OCI-LY7 (cell line): ENCODE results near the gene IFNGR2. TPM values are rescaled to one million over a fixed set of nuclear protein-coding genes. Genes with fewer than 3 reads are reported as not detected.
"Not testable (repeated sequence)": the region's sequence is repeated elsewhere in the genome, so short reads cannot be mapped to it uniquely, and the experiment has no call there.

Source experiments
- BruUV-seq: library from RNA; stranded (reverse); fragments of 400-500 nt; replicated peaks from 2 replicates; lab custom pipeline; 2021; lab: Mats Ljungman, UMichigan
- CTCF ChIA-PET: fragments of 300-600 bp; sonication (Branson Sonifier 250); formaldehyde crosslinking; loops from one replicate; lab custom pipeline; 2022; ENCODE audit warnings: antibody characterized with exemption; ENCODE audit not compliant: unreplicated experiment; lab: Charles Lee
- POLR2A ChIA-PET: fragments of 300-600 bp; sonication (Branson Sonifier 250); formaldehyde crosslinking; loops from one replicate; lab custom pipeline; 2022; ENCODE audit warnings: antibody characterized with exemption; lab: Charles Lee
- DNase-seq: peaks from one replicate; pipeline ENCODE4 v3.0.0-alpha.2; 2015; ENCODE audit warnings: low spot score
- H2AFZ ChIP-seq: fragments of 200-600 bp; sonication (generic), shearing (Covaris generic); 2 replicates; pipeline ENCODE4 v1.6.1; 2014; ENCODE audit warnings: mild to moderate bottlenecking, antibody characterized with exemption, low read length, moderate library complexity
- H3K27ac ChIP-seq: fragments of 200-600 bp; sonication (generic); 2 replicates; pipeline ENCODE4 v1.5.1; 2014; ENCODE audit warnings: mixed run types, low read depth, mild to moderate bottlenecking, moderate library complexity, low read length, inconsistent platforms; ENCODE audit not compliant: poor library complexity, severe bottlenecking
- H3K36me3 ChIP-seq: fragments of 200-600 bp; sonication (generic); 2 replicates; pipeline ENCODE4 v1.6.1; 2014; ENCODE audit warnings: mild to moderate bottlenecking, antibody characterized with exemption, low read length, moderate library complexity, mixed read lengths; ENCODE audit not compliant: insufficient read depth
- H3K4me1 ChIP-seq: fragments of 200-600 bp; sonication (generic); 2 replicates; pipeline ENCODE4 v1.5.1; 2014; ENCODE audit warnings: mild to moderate bottlenecking, low read length; ENCODE audit not compliant: insufficient read depth, poor library complexity, severe bottlenecking
- H3K4me2 ChIP-seq: fragments of 200-600 bp; sonication (generic); 2 replicates; pipeline ENCODE4 v1.6.1; 2014; ENCODE audit warnings: mild to moderate bottlenecking, low read length
- H3K4me3 ChIP-seq: fragments of 200-600 bp; sonication (generic); 2 replicates; pipeline ENCODE4 v1.5.1; 2014; ENCODE audit warnings: mild to moderate bottlenecking, low read depth, low read length; ENCODE audit not compliant: poor library complexity, severe bottlenecking
- H3K79me2 ChIP-seq: fragments of 200-600 bp; sonication (generic); 2 replicates; pipeline ENCODE4 v1.6.1; 2016; ENCODE audit warnings: low read depth, mild to moderate bottlenecking, low read length, moderate library complexity, mixed read lengths; ENCODE audit not compliant: insufficient read depth
- H3K9me2 ChIP-seq: fragments of 200-600 bp; sonication (generic); 2 replicates; pipeline ENCODE4 v1.6.1; 2016; ENCODE audit warnings: mild to moderate bottlenecking, low read length, mixed read lengths; ENCODE audit not compliant: insufficient read depth
- H3K9me3 ChIP-seq: fragments of 200-600 bp; sonication (generic); 2 replicates; pipeline ENCODE4 v1.6.1; 2014; ENCODE audit warnings: mild to moderate bottlenecking, mixed run types, low read length, mixed read lengths
- H4K20me1 ChIP-seq: fragments of 200-600 bp; sonication (generic); 2 replicates; pipeline ENCODE4 v1.6.1; 2014; ENCODE audit warnings: mild to moderate bottlenecking, antibody characterized with exemption, low read length, moderate library complexity, mixed read lengths; ENCODE audit not compliant: insufficient read depth
- EZH2phosphoT487 ChIP-seq: fragments of 200-600 bp; sonication (generic); IDR thresholded peaks from 2 replicates; pipeline ENCODE4 v1.6.1; 2018; ENCODE audit warnings: low read depth, borderline replicate concordance, mild to moderate bottlenecking, mixed run types, antibody characterized with exemption, low read length, moderate library complexity, mixed read lengths
- intact Hi-C: fragments of 100-400 bp; cut with micrococcal nuclease; formaldehyde crosslinking; loops from one replicate; pipeline ENCODE4 v1.10.0; 2022; ENCODE audit not compliant: unreplicated experiment
- total RNA-seq, 2 experiments: library from RNA; depleted of rRNA in 1 of 2; stranded (reverse); fragments of >200 nt in 1 of 2; shearing (Covaris generic) in 1 of 2; gene quantifications; 2 replicates each; pipeline ENCODE4 v1.2.3, GENCODE V29; 2014 to 2022
- TF ChIP-seq, protein P1 (sequence below): fragments of 200-600 bp; sonication (generic); conservative IDR thresholded peaks from 2 replicates; pipeline ENCODE4 v1.5.1; 2014; ENCODE audit warnings: mild to moderate bottlenecking, antibody characterized with exemption, low read length, moderate library complexity, mixed read lengths

IFNGR2 gene
- total RNA-seq, 2 experiments from 2014 or later: 70.2 to 86.9 TPM

DNA sequence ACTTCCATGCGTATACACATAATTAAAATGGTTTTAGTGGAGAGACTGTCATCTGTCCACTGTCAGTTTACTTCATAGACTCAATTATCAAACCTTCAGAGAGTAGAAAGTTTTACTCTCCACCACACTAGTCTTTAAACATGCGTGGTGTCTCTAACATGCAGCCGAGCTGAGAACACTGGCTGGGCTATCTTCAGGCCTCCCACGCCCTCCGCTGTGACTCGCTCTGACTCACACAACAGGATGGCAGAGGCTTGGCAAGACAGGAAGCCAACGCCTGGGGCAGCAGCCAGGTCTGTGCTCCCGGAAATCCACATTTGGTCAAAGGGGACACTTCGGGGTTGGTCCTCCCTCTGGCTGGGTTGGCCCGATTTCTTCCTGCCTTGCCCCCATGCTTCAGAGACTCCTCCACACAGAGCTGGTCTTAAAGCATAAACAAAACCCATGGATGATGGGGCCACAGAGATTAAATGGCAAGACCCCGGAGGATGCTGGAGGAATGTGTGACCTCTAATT is 22.7 kb upstream of the IFNGR2 start:
- H3K9me3 ChIP-seq: no peaks in the 10 kb centered on the region
- peak overlapping the region; percentile 66 for H2AFZ ChIP-seq
- no peaks in the 10 kb centered on the region for H4K20me1 ChIP-seq
- peak overlapping the region; percentile 99 for H3K4me2 ChIP-seq
- peak; percentile 71 for DNase-seq
- H3K27ac ChIP-seq: peak overlapping the region; percentile 99
- intact Hi-C loops: no loop called here
- peak overlapping the region; percentile 3 for H3K4me3 ChIP-seq
- no peaks in the 10 kb centered on the region for H3K36me3 ChIP-seq
- ChIA-PET CTCF (interaction anchor here (0.5 to 1.1 kb wide), 2 partner anchors 24 to 80 kb away, joined by 4 to 6 read pairs; no protein-coding TSS in a partner anchor), POLR2A (interaction anchor here (0.9 to 1.5 kb wide), 6 partner anchors 16 to 99 kb away, joined by 3 to 8 read pairs (median 3); no protein-coding TSS in a partner anchor)
- BruUV-seq: no TSS peak
- no peaks in the 10 kb centered on the region for H3K9me2 ChIP-seq
- H3K4me1 ChIP-seq: peaks cover 92% of the 10 kb centered on the region
- no peaks in the 10 kb centered on the region; the same call in 1 of the 2 replicates for H3K79me2 ChIP-seq
- TF ChIP-seq, protein P1, sequence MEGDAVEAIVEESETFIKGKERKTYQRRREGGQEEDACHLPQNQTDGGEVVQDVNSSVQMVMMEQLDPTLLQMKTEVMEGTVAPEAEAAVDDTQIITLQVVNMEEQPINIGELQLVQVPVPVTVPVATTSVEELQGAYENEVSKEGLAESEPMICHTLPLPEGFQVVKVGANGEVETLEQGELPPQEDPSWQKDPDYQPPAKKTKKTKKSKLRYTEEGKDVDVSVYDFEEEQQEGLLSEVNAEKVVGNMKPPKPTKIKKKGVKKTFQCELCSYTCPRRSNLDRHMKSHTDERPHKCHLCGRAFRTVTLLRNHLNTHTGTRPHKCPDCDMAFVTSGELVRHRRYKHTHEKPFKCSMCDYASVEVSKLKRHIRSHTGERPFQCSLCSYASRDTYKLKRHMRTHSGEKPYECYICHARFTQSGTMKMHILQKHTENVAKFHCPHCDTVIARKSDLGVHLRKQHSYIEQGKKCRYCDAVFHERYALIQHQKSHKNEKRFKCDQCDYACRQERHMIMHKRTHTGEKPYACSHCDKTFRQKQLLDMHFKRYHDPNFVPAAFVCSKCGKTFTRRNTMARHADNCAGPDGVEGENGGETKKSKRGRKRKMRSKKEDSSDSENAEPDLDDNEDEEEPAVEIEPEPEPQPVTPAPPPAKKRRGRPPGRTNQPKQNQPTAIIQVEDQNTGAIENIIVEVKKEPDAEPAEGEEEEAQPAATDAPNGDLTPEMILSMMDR: no peak
- no peak for TF ChIP-seq EZH2phosphoT487

DNA sequence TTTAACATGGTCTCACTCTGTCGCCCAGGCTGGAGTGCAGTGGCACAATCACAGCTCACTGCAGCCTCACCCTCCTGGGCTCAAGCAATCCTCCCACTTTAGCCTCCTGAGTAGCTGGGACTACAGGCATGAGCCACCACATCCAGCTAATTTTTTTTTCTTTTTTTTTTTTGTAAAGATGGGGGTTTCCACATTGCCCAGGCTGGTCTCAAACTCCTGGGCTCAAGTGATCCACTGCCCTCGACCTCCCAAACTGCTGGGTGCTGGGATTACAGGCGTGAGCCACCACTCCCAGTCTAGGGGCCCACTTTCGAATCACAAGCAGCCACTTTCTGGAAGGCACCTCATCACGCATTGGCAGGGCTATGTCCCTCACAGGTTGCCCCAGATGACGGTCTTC is 21.8 kb upstream of the IFNGR2 start:
- H4K20me1 ChIP-seq, H3K9me3 ChIP-seq, H3K36me3 ChIP-seq, BruUV-seq, intact Hi-C loops, H3K79me2 ChIP-seq, DNase-seq, H2AFZ ChIP-seq, H3K9me2 ChIP-seq: not testable (repeated sequence)
- Histone ChIP-seq H3K4me1 (peaks cover 90% of the 10 kb centered on the region), H3K27ac (peak overlapping the region; percentile 99), H3K4me3 (peak overlapping the region; percentile 69), H3K4me2 (peak overlapping the region; percentile 99)
- POLR2A ChIA-PET: interaction anchor here (0.6 to 1.1 kb wide), 7 partner anchors 15 to 191 kb away, joined by 3 read pairs; no protein-coding TSS in a partner anchor
- CTCF ChIA-PET: interaction anchor here (1.1 kb wide), 1 partner anchor 23 kb away, joined by 4 read pairs; no protein-coding TSS in a partner anchor

DNA sequence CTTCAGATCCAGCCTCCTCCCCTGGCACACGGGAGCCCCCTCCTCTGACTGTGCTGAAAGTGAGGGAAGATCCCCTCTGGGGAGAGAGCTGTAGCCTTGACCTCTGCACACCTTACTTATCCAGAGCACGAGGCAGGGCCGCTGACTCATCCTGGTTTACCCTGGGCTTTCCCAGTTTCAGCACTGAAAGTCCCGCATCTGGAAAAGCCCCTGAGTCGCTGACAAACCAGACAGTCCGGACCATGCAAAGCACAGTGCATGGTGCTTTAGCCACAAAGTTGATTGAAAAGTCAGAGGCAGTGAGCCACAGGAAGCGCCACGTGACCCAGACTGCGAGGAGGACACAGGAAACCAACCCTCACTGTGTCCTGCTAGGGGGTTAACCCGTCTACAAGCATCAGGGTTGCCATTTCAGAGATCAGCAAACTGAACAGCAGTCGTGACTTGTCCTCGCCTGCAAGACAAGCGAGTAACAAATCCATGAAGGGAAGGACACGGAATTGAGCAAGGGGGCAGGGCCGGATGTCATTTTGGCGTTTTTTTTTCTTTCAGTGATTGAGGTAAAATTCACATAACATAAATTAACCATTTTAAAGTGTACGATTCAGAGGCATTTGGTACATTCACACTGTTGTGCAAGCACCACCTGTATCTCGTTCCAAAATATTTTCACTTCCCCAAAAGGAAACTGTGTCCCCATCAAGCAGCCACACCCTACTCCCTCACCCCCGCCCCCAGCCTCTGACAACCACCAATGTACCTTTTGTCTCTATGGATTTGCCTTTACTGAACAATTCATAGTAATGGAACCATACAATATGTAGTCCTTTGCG is 19.9 kb upstream of the IFNGR2 start:
- H3K4me3 ChIP-seq: peak overlapping the region; percentile 69

More for the DNA sequence above, 19.9 kb upstream of the IFNGR2 start:
- peak; percentile 96 for DNase-seq
- no peaks in the 10 kb centered on the region for H3K9me2 ChIP-seq
- H3K27ac ChIP-seq: peak overlapping the region; percentile 99
- no peaks in the 10 kb centered on the region for H3K9me3 ChIP-seq
- ChIA-PET POLR2A (interaction anchor here (0.6 to 1.2 kb wide), 8 partner anchors 24 to 594 kb away, joined by 3 to 11 read pairs (median 4); partner anchors contain the start of gene IFNAR1), CTCF (no interaction called here)
- peaks cover 86% of the 10 kb centered on the region for H3K4me1 ChIP-seq
- no peaks in the 10 kb centered on the region for H4K20me1 ChIP-seq
- no peaks in the 10 kb centered on the region for H3K36me3 ChIP-seq
- TSS peak; percentile 95 for BruUV-seq
- H3K79me2 ChIP-seq: no peaks in the 10 kb centered on the region; the same call in 1 of the 2 replicates
- intact Hi-C loops: loop anchor here (1.0 to 2.0 kb wide), 7 partner anchors 9 to 160 kb away; partner anchors contain the start of genes GART and SON
- TF ChIP-seq EZH2phosphoT487: no peak
- TF ChIP-seq, protein P1: no peak; the same call in 1 of the 2 replicates
- peak overlapping the region; percentile 99 for H3K4me2 ChIP-seq
- H2AFZ ChIP-seq: no peak overlapping the region; the same call in 1 of the 2 replicates
